HG03575 (cell line): ENCODE data around the gene MTA2.
"Not testable (repeated sequence)": the region's sequence is repeated elsewhere in the genome, so short reads cannot be mapped to it uniquely, and the experiment has no call there.

ENCODE experiments used
- ATAC-seq: cut with Tn5 transposase; IDR thresholded peaks from one replicate; pipeline ENCODE4 v1.9.1; 2021; ENCODE audit not compliant: unreplicated experiment, insufficient number of reproducible peaks, low FRiP score; ENCODE audit errors: extremely low read depth

Gene MTA2

GRCh38 chr11:62573006-62573591, 28.6 kb downstream of the MTA2 start:
- ATAC-seq, result no peak

GRCh38 chr11:62572431-62572830, 29.2 kb downstream of the MTA2 start:
- ATAC-seq, result no peak

DNA sequence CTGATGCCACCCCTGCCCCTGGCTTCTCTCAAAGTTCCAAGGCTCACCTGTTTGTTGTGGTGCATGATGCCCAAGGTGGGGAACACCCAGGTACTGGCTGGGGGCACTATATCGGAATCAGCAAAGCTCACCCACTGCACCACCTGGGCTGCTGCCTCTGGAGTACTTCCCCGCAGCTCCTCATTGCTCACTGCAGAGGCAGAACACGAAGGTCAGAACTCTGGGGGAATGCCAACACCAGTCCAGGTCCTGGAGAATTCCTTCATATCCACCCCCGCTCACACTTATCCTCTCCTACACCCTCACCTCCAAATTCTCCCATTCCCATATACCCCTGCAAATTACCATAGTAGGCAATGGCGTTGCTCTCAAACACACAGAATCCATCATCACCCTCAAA, 30.2 kb downstream of the MTA2 start:
- not testable (repeated sequence) for ATAC-seq

DNA sequence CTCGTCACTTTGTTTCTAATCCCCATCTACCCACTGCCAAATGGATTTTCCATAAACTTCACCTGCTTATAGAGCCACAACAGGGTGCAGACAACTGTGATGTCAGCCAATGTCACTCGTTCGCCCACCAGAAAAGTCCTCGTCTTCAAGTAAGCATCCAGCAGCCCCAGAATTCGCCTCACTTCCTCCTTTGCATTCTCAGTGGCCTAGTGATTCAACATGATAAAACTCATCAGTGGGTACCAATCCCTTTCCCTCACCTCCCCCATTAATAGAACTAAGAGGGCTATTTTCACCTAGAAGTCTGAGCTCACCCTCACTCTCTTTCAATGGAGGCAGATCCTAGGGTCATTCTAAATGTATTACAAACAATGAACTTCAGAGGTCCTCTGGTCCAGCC, 30.8 kb downstream of the MTA2 start:
- not testable (repeated sequence) for ATAC-seq

- ATAC-seq, result no peak
These were observed 32.1 kb downstream of the MTA2 start for GRCh38 chr11:62569611-62570010.

DNA sequence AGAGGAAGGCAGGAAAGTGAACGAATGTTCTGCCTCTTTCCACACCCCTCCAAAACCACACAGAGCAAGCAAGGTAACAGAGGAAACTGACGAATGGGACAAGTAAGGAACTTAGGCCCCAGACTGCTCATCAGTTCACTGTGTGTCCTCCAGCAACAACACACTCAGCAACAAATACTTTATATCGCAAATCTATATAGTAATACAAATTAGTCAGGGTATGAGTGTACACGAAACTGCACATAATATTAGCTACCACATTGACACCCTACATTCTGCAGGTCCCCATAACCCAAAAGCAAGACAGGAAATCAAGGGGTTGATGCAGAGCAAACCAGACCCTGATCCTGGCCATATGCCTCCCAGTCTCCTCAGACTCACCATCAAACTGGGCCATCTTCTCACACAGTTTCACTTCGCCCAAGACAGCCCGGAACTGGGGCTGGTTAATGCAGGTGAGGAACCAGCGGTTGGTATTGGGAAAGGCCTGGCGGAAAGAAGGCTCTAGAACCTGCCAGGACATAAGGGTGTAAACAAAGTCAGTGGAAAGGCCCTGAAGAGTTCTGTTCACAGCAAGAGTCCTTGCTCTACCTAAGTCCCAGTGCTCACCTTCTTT, 34.5 kb downstream of the MTA2 start:
- no peak for ATAC-seq

DNA sequence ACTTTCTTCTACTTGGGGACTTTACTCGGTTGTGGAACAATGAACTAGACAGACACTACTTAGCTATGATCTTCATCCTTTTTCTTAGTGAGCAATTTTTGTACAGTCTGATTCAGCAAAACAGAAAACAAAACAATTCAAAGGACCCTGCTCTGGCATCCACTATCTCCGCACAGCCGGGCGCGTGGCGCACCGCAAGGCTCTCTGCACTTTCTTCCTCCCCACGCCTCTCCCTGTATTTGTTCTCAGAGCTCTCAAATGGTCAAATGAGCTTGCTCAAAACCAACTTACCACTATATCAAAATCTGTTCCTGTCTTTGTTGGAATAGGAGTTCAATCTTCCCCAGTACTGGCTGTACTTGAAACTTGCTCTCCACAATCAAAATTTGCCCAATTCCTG, 35.4 kb downstream of the MTA2 start:
- no peak for ATAC-seq

DNA sequence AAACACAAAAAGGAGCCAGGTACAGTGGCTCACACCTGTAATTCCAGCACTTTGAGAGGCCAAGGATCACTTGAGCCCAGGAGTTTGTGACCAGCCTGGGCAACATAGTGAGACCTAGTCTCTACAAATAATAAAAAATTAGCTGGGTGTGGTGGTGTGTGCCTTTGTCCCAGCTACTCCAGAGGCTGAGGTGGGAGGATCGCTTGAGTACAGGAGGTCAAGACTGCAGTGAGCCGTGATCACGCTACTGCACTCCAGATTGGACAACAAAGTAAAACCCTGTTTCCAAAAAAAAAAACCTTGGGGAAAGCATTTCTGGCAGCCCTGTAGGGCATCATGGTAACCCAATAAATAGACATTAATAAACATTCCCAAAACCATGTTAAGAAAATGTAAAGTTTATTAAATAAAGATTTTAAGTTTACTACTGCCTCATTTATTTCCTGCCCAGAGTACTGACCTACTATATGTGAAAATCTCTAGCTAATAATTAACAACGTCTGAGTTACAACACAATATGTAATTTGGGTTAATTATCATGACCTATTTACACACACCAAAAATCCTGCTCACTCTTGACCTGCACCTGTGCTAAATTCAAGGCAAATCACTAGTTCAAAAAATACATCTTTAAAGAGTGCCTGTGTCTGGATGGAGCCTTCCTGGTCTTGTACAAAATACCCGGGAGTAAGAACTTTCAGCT, 36.4 kb downstream of the MTA2 start:
- ATAC-seq, result no peak

DNA sequence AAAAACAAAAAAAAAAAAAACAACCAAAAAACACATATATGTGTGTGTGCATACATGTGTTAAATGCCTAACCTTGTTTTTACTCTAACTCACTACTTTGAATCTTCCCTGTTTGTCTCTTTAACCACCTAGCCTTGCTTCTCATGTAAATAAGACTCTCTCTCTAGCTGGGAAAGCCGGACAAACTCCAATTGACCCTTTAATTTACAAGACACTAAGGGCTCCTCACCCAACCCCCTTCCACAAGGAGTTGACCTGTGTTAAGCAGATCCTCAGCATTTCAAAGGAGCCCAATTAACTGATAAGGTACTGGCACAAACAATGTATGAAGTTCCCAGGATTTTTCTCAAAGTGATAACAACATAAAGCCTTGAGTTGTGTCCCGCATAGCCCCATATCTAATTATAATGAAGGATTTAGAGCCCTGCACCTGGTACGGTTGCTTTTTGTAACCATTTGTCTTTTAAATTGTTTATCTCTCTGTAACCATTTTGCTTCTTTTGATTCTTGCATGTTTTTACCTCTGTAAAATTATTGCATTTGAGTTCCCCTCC, 39.9 kb downstream of the MTA2 start:
- not testable (repeated sequence) for ATAC-seq

DNA sequence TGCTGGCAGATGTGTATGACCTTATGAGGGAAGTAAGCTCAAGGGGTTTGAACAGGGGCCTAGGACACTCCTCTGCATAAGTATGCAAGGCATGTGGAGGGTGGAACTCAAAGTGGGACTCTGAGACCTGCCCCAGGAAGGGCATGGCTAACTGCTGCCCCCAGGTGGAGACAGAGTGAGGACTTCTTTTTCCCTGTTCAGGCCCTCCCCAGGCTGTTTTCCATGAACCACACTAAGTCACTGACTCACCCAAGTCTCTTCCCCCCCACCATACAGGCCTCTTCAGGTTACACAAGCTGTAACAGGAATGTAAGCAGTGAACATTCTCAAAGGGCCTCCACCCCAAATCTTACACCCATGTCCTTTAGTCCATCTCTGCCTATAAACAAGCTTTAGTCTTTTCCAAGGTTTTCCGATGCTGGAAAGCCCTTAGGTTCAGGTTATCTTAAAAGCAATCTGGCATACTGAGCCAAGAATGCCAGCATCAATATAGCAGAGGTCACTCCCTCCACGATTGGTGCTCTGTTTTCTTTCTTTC, 41.0 kb downstream of the MTA2 start:
- no peak for ATAC-seq

- not testable (repeated sequence) for ATAC-seq
These were observed 42.0 kb downstream of the MTA2 start for GRCh38 chr11:62559626-62560025.

GRCh38 chr11:62559204-62559603, 42.5 kb downstream of the MTA2 start:
- ATAC-seq, result no peak

DNA sequence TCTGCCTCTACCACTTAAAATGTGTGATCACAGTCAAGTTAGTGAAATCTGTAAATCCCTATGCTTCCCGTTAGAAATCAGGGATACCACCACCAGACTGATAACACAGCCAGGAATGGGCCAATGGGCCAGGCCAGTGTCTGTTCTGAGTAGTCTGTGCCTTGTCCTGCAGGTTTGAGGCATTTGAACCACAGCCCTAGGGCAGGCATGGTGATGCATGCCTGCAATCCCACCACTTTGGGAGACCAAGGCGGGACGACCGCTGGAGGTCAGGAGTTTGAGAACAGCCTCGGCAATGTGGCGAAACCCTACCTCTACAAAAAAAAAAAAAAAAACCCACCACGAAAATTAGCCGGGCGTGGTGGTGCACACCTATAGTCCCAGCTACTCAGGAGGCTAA, 43.0 kb downstream of the MTA2 start:
- ATAC-seq, result no peak

- ATAC-seq, result no peak
These were observed 44.6 kb downstream of the MTA2 start for GRCh38 chr11:62556875-62557631.

DNA sequence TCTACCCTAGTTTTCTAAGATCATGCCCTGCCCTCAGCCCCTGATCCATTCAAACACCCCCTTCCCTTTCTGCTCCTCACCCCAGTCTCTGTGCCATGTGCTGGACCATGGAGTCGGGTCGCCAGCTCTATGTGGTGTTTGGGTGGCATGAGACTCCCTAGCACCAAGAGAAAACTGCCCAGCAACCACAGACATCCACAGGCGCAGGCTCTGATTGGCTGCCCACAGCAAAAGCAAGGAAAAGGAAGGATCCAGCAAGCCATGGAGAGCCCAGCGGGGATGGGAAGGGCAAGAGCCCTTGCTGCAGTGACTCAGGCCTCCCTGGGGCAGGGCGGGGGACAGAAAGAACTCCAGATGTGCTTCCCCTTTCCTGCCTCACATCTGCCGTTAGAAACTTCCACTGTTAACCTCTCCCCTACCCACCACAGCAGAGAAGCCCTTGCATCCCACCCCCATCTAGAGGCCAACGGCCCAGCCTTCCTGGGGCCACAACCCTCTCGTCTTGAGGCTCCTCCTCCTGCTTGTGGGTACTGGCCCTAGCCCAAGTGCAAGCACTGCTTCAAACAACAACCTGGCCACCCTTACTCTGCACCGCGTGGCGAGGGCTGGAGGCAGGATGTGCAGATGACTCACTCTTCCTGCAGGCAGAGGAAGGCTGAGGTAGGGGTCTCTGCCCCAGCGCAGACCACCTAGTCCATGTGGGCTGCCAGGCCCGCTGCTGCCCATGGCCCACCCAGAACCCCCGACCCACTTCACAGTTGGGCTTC, 45.4 kb downstream of the MTA2 start:
- no peak for ATAC-seq

- no peak for ATAC-seq
These were observed 46.1 kb downstream of the MTA2 start for GRCh38 chr11:62555464-62556107.

GRCh38 chr11:62554387-62555167, 47.1 kb downstream of the MTA2 start:
- ATAC-seq, result no peak
